NCI-H345 (cell line): ENCODE results near the gene SFR1.

Experiments
- DNase-seq: peaks from one replicate; lab custom pipeline; 2025; lab: John Stamatoyannopoulos, UW

The SFR1 gene

GRCh38 chr10:104104926-104105325 lies 17.0 kb upstream of the SFR1 start:
- no peak for DNase-seq

GRCh38 chr10:104109908-104110662 lies 11.9 kb upstream of the SFR1 start:
- no peak for DNase-seq

- DNase-seq: no peak
These were observed 8.5 kb upstream of the SFR1 start for GRCh38 chr10:104113376-104113956.

DNA sequence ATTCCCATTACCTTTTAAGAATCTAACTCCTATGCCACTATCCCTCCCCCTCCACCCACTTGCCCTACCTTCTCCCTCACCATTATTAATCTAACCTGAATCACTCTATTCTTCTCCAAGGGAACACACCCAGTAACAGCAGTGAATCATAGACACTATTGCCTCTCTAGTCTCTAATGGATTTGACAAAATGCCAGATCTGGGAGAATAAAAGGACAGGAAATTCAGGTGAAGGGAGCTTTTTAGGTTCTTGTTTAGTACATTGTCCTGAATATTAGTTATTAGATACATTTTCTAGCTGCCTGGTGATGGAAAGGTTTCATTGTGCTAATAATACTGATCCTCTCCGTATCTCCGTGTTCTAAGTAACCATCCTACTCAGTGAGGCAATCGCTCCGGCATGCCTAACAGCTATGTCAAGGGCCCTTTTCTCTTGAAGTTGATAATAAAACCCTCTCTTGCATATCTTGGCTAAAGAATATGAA lies 4.1 kb upstream of the SFR1 start:
- peak; percentile 36 for DNase-seq

- DNase-seq: no peak
These were observed 2.0 kb upstream of the SFR1 start for GRCh38 chr10:104119996-104120395.

GRCh38 chr10:104120512-104120902 lies 1.5 kb upstream of the SFR1 start:
- no peak for DNase-seq

DNA sequence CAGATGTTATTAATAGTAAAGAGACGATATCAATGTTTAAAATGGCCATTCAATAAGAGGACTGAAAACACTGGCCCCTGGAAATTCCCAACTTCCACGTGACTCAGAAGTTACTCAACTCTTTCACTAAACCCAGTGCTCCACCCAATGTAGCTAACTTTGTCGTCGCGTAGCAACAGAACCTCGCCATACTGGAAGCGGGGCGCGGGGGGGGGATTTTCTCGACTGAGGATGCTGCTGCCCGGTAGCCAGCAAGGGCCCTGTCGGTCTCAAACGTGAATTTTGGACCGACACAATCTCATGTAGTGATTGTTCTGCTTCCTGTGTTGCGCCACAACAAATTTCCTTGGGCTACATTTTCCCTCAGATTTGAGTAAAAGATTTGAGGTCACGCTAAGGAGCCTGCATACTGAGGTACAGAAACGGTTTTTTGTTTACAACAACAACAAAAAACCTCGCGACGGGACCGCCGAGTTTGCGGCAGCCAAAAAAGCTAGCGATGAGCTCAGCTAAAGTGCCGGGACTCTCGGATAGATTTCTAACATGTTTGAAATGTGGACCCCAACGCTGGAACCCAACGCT lies 977 bp upstream of the SFR1 start:
- peak; percentile 64 for DNase-seq

DNA sequence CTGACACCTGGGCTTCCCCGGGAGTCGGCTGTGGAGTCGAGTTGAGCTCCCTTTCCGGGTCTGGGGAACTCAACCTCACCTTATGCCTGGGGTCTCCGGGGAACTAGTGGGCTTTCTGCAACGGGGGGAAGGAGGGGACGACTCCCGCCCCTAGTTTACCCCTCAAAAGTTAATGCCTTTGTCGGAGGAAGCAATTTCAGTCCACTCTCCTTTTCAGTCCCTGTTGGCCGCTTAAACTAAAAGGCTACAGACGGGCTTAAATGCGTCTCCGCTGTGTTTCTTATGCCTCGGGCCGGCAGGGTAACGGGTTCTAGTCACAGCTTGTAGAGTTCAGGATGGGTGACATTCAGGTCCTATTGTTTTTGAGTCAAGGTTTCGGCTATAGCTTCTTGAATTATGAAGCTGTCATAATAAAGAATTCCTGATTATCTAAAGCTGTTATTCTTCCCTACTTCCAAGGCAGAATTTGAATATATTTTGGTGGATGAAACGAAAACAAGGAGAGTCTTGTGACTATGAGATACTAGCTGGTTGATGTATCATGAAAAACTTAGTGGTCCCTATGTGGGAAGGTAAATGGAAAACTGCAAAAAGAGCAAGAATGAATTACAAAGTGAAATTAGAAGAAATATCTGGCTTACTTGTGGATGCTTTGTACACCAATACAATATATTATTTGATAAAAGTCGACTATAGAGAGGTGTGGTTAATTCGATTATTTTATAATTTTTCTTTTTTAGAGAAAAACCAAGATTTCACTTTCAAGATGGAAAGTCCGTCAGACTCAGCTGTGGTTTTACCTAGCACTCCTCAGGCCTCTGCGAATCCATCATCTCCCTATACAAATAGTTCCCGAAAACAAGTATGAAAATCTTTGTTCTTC lies 495 bp downstream of the SFR1 start:
- peak; percentile 45 for DNase-seq

GRCh38 chr10:104123397-104123796 lies 1.4 kb downstream of the SFR1 start:
- no peak for DNase-seq

GRCh38 chr10:104127411-104127810 lies 5.4 kb downstream of the SFR1 start:
- DNase-seq: no peak

- DNase-seq: no peak
These were observed 6.2 kb downstream of the SFR1 start for GRCh38 chr10:104128214-104128613.

- no peak for DNase-seq
These were observed 8.1 kb downstream of the SFR1 start for GRCh38 chr10:104130041-104130440.

- no peak for DNase-seq
These were observed 16.2 kb downstream of the SFR1 start for GRCh38 chr10:104138131-104138530.

- no peak for DNase-seq
These were observed 17.2 kb downstream of the SFR1 start for GRCh38 chr10:104139221-104139620.

GRCh38 chr10:104142081-104142480 lies 20.1 kb downstream of the SFR1 start:
- DNase-seq: no peak

GRCh38 chr10:104143829-104144228 lies 21.9 kb downstream of the SFR1 start:
- DNase-seq: no peak

- DNase-seq: no peak
These were observed 23.0 kb downstream of the SFR1 start for GRCh38 chr10:104144931-104145330.

DNA sequence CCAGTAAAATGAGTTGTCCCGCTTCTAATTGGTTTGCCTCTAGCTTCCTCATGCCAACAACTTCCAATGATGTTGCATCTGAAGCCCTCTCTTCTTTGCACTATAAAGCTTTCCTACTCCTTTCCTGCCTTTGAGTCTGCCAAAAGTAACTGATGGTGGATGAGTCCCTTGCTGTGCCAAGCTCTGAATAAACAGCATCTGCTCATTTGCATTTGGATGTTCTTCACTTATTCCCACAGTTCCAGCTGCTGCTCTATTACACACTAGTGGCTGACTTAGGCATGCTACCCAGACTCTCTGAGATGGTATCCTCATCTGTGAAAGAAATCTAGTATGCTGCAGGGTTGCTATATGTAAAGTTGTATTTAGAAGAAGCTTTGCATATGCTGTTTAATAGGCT lies 24.9 kb downstream of the SFR1 start:
- DNase-seq: no peak

GRCh38 chr10:104150139-104150538 lies 28.2 kb downstream of the SFR1 start:
- DNase-seq: no peak

DNA sequence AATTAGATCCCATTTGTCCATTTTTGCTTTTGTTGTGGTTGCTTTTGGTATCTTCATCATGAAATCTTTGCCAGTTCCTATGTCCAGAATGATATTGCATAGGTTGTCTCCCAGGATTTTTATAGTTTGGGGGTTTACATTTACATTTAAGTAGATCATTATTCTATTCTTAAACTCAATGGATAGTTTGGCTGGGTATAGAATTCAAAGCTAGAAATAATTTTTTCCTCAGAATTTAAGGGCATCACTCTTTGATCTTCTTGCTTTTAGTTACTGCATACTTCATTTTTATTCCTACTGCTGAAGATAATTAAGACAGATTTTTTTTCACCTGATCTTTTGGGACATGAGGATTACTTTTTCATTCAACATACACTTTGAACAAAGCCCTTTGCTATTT lies 29.8 kb downstream of the SFR1 start:
- DNase-seq: no peak

- DNase-seq: no peak
These were observed 33.6 kb downstream of the SFR1 start for GRCh38 chr10:104155591-104155990.

GRCh38 chr10:104170610-104171254 lies 48.8 kb downstream of the SFR1 start:
- no peak for DNase-seq
